Loucy (cell line): Measurements from ENCODE around the gene GOLM1.

ENCODE experiments used
- CTCF ChIP-seq: fragments of 200-600 bp; sonication (generic); conservative IDR thresholded peaks from 2 replicates; pipeline ENCODE4 v1.5.1; 2014; ENCODE audit warnings: mild to moderate bottlenecking, antibody characterized with exemption, low read length
- EZH2phosphoT487 ChIP-seq: fragments of 200-600 bp; IDR thresholded peaks from 2 replicates; pipeline ENCODE4 v1.6.1; 2018; ENCODE audit warnings: antibody characterized with exemption, mild to moderate bottlenecking, moderate library complexity, borderline replicate concordance

GRCh38 chr9:86009133-86009532 is 90.2 kb downstream of the GOLM1 start:
- TF ChIP-seq CTCF: no peak
- TF ChIP-seq EZH2phosphoT487: no peak
